ENCODE measurements around the gene SKAP1. TPM values are rescaled to one million over a fixed set of nuclear protein-coding genes. Genes with fewer than 3 reads are reported as not detected.

Gene SKAP1
- total and polyA plus RNA-seq, 2 of the 13 experiments (the other 11 are each of a cell fraction or from before 2014, with no cell fraction given): 0.21 TPM; not detected in 1

GRCh38 chr17:48101012-48101720 is 328.8 kb downstream of the SKAP1 start, which contains the start of gene CBX1 (continued):
- peak; percentile 93 for TF ChIP-seq CSRNP1 (CRISPR knock-in tag; IDR thresholded peaks at IDR 0.05)
- no peak for TF ChIP-seq RORA (CRISPR knock-in tag; IDR thresholded peaks at IDR 0.05)
- TF ChIP-seq, protein P1, sequence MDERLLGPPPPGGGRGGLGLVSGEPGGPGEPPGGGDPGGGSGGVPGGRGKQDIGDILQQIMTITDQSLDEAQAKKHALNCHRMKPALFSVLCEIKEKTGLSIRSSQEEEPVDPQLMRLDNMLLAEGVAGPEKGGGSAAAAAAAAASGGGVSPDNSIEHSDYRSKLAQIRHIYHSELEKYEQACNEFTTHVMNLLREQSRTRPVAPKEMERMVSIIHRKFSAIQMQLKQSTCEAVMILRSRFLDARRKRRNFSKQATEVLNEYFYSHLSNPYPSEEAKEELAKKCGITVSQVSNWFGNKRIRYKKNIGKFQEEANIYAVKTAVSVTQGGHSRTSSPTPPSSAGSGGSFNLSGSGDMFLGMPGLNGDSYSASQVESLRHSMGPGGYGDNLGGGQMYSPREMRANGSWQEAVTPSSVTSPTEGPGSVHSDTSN (CRISPR knock-in tag; IDR thresholded peaks at IDR 0.05): no peak
- no peak for TF ChIP-seq EHMT2 (IDR thresholded peaks at IDR 0.05; ENCODE audit: borderline replicate concordance, low read depth, low read length)
- peak; percentile 90 for TF ChIP-seq GATAD1 (CRISPR knock-in tag; IDR thresholded peaks at IDR 0.05)
- TF ChIP-seq ISX (CRISPR knock-in tag; conservative IDR thresholded peaks at IDR 0.05): no peak; the same call in 1 of the 2 replicates
- TF ChIP-seq ZFP36L1 (CRISPR knock-in tag; IDR thresholded peaks at IDR 0.05): peak; percentile 58; the same call in 1 of the 2 replicates
- peak; percentile 46; the same call in 1 of the 2 replicates for TF ChIP-seq ELF1 (CRISPR knock-in tag; IDR thresholded peaks at IDR 0.05)
- 0 out of 2 replicates have a peak, but pooled peaks have one; percentile 33 for TF ChIP-seq ZNF354B (CRISPR knock-in tag; IDR thresholded peaks at IDR 0.05)
- TF ChIP-seq PAX8 (CRISPR knock-in tag; IDR thresholded peaks at IDR 0.05; ENCODE audit: borderline replicate concordance): peak; percentile 93
- TF ChIP-seq KLF15 (CRISPR knock-in tag; IDR thresholded peaks at IDR 0.05; ENCODE audit: borderline replicate concordance): peak; percentile 79; the same call in 1 of the 2 replicates
- TF ChIP-seq ZNF143 (CRISPR knock-in tag; IDR thresholded peaks at IDR 0.05): peak; percentile 99
- TF ChIP-seq ZNF503 (CRISPR knock-in tag; IDR thresholded peaks at IDR 0.05): peak; percentile 21; the same call in 1 of the 2 replicates
- TF ChIP-seq, protein P2, sequence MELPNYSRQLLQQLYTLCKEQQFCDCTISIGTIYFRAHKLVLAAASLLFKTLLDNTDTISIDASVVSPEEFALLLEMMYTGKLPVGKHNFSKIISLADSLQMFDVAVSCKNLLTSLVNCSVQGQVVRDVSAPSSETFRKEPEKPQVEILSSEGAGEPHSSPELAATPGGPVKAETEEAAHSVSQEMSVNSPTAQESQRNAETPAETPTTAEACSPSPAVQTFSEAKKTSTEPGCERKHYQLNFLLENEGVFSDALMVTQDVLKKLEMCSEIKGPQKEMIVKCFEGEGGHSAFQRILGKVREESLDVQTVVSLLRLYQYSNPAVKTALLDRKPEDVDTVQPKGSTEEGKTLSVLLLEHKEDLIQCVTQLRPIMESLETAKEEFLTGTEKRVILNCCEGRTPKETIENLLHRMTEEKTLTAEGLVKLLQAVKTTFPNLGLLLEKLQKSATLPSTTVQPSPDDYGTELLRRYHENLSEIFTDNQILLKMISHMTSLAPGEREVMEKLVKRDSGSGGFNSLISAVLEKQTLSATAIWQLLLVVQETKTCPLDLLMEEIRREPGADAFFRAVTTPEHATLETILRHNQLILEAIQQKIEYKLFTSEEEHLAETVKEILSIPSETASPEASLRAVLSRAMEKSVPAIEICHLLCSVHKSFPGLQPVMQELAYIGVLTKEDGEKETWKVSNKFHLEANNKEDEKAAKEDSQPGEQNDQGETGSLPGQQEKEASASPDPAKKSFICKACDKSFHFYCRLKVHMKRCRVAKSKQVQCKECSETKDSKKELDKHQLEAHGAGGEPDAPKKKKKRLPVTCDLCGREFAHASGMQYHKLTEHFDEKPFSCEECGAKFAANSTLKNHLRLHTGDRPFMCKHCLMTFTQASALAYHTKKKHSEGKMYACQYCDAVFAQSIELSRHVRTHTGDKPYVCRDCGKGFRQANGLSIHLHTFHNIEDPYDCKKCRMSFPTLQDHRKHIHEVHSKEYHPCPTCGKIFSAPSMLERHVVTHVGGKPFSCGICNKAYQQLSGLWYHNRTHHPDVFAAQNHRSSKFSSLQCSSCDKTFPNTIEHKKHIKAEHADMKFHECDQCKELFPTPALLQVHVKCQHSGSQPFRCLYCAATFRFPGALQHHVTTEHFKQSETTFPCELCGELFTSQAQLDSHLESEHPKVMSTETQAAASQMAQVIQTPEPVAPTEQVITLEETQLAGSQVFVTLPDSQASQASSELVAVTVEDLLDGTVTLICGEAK (IDR thresholded peaks at IDR 0.05): no peak
- TF ChIP-seq, protein P2 (CRISPR knock-in tag; IDR thresholded peaks at IDR 0.05): peak; percentile 67; the same call in 1 of the 2 replicates

All from HepG2 (cell line).